ENCODE measurements around the gene MAPK13. TPM values are rescaled to one million over a fixed set of nuclear protein-coding genes. Genes with fewer than 3 reads are reported as not detected.

Gene MAPK13
- total RNA-seq: 5.7 and 8.1 TPM in 2 replicates

DNA sequence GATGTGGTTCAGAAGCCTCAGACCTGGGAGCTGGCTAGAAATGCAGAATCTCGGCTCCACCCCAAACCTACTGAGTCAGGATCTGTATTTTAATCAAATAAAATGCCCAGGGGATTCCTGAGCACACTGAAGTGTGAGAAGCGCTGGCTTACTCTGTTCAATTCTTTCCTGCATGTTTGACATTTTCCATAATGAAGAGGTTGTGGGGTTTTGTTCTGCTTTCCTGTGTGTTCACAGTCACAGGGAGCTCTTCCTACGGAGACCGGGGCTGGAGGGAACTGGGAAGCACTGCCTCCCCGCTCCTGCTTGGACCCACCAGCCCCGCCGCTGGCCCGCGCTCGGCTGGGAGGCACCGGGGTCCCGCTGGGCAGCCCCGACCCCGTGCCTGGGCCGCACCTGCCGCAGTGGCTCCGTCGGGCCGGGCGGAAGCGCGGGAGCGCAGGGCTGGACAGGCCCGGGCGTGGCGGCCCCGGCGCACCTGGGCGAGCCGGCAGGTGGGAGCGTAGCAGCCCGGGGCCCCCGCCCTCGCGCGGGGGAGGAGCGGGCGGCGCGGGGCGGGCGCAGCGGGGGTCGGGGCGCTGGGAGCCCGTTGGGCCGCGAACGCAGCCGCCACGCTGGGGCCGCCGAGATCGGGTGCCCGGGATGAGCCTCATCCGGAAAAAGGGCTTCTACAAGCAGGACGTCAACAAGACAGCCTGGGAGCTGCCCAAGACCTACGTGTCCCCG lies at the start of gene MAPK13:
Gene MAPK13, plus strand, starts transcription at position 573 of the 726 bp plus-strand sequence. Its CDS starts 70 bp downstream, at position 643.

Other genes starting within 250 kb of the MAPK13 start
- 29.4 and 39.7 TPM in 2 replicates for gene SRPK1, start 209.4 kb upstream of the MAPK13 start, total RNA-seq
- gene SLC26A8, start 105.9 kb upstream of the MAPK13 start, total RNA-seq: 0.09 and 0.14 TPM in 2 replicates
- gene MAPK14, start 102.7 kb upstream of the MAPK13 start, total RNA-seq: 36.4 and 49.2 TPM in 2 replicates
- 7.4 and 11.1 TPM in 2 replicates for gene BRPF3, start 66.2 kb downstream of the MAPK13 start, total RNA-seq
- gene PNPLA1, start 139.5 kb downstream of the MAPK13 start, total RNA-seq: under 0.01 TPM in 1 of 2 replicates, not detected in the other
- gene BNIP5, start 206.4 kb downstream of the MAPK13 start, total RNA-seq: not detected in 2 replicates

Measured in smooth muscle cell of bladder (primary cell).